ENCODE data around the gene CPNE6.

- no peak for TF ChIP-seq EP300 (IDR thresholded peaks at IDR 0.05)
- no peak for TF ChIP-seq POLR2A (IDR thresholded peaks at IDR 0.05; ENCODE audit: low read length)
- TF ChIP-seq BHLHE40 (IDR thresholded peaks at IDR 0.05; ENCODE audit: low read depth, low read length): no peak
- TF ChIP-seq CTCF (IDR thresholded peaks at IDR 0.05): no peak
- no peak for TF ChIP-seq JUN (IDR thresholded peaks at IDR 0.05)
- no peak for TF ChIP-seq E2F6 (IDR thresholded peaks at IDR 0.05; ENCODE audit: borderline replicate concordance, low read depth)
- TF ChIP-seq FOXS1 (CRISPR knock-in tag; IDR thresholded peaks at IDR 0.05): no peak
Observed at GRCh38 chr14:24069411-24069735, 2.0 kb upstream of the CPNE6 start.

Measured in A549 (cell line).